Suprapubic skin (tissue), 3 donors: ENCODE results near the gene EPHA2.

ENCODE experiments used
- CTCF ChIP-seq, 2 donors: fragments of 200-600 bp in 1 of 2; fragments of 450-650 bp in 1 of 2; sonication (generic) in 1 of 2; IDR thresholded peaks; one replicate each; pipeline ENCODE4 v1.5.1; 2016 to 2019; ENCODE audit warnings: antibody characterized with exemption in 2 of 2, mild to moderate bottlenecking in 1 of 2, moderate library complexity in 1 of 2
- EP300 ChIP-seq: sonication (generic); formaldehyde crosslinking; IDR thresholded peaks from one replicate; pipeline ENCODE4 v1.6.1; 2017; ENCODE audit warnings: antibody characterized with exemption

GRCh38 chr1:16145662-16146278 is 10.1 kb downstream of the EPHA2 start:
- TF ChIP-seq CTCF (IDR thresholded peaks at IDR 0.05) (no peak), EP300 (no peak)
